ENCODE measurements around the gene OR5AK2.
"Not testable (repeated sequence)": the region's sequence is repeated elsewhere in the genome, so short reads cannot be mapped to it uniquely, and the experiment has no call there.

- not testable (repeated sequence) for TF ChIP-seq CTCF (conservative IDR thresholded peaks at IDR 0.05); EZH2 (IDR thresholded peaks at IDR 0.05; ENCODE audit: low read depth)
Measured at GRCh38 chr11:56953907-56954306, 34.8 kb upstream of the OR5AK2 start.
